HG03025 (cell line): ENCODE results near the gene RNASEL.
A peak's percentile ranks its signal among the peaks of the same experiment; 100 is the strongest.

Experiments
- ATAC-seq: cut with Tn5 transposase; IDR thresholded peaks from one replicate; pipeline ENCODE4 v1.9.1; 2021; ENCODE audit warnings: mild to moderate bottlenecking, moderate library complexity; ENCODE audit not compliant: unreplicated experiment, low FRiP score

The RNASEL gene

GRCh38 chr1:182622901-182623528, 34.0 kb upstream of the RNASEL start:
- ATAC-seq = no peak

- no peak for ATAC-seq
Measured at GRCh38 chr1:182621906-182622305, 32.9 kb upstream of the RNASEL start.

DNA sequence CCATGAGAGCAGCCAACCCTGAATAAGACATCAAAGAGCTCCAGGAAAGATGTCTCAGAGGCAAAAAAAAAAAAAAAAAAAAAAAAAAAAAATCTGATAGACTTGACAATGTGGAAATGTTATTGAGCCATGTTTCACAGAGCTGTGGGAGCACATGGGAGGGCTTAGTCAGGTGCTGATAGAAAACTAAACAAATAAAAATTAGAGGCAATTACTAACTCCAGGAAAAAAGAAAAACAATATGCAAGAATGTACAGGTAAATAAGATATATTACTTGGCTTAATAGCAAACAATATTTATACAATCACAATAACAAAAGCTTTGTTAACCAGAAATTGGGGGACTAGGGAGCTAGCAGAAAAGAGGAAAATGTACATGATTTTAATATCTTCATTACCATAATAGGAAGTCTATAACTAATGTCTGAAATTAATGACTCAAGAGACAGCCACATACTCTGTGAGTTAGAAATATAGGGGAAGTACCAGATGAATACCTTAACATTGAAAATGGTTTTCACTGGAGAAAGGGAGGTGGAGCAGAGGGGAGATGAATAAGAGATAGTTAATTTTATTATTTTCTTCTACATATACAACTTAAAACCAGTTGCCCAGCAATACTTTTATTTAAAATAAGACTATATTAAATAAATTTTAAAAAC, 32.0 kb upstream of the RNASEL start:
- no peak for ATAC-seq

GRCh38 chr1:182617734-182618351, 28.8 kb upstream of the RNASEL start:
- ATAC-seq = no peak

- no peak for ATAC-seq
Measured at GRCh38 chr1:182617014-182617429, 28.0 kb upstream of the RNASEL start.

DNA sequence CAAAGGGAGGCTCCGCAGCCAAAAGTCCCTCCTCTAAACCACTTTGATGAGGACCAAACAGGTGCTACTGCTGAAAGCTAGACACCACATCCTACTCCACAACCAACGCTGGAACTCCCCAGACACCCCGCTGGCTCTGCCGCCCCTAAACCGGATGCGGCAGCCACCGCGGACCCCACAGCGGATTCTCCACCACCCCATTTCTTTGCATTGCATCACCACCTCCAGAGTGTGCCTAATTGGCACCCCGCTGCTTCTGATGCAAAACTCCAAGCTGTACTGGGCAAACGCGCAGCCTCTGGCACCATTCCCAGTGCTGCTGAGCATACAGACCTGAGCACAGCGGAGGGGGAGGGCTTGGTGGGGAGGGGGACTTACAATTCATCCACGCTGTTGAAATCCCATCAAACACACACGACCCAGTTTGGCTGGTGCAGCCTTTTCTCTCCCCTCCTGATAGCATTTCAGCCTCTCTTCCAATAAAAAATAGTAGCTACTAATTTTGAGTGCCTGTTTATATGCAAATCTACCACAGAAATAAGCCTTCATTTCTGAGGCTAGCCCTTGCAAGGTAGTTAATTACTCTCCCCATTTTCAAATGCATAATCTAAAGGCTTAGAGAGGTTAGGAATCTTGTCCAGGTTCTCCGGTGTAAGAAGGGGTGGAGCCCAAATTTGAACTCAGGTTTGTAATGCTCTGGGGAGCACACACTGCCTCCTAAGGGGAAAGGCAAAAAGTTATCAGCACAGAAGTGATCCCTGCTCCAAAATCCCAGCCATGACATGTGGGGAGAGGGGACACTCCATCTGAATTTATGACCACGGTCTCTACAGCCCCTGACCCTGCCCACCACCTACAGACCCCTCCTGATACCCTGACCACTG, 27.3 kb upstream of the RNASEL start:
- peak; percentile 60 for ATAC-seq

DNA sequence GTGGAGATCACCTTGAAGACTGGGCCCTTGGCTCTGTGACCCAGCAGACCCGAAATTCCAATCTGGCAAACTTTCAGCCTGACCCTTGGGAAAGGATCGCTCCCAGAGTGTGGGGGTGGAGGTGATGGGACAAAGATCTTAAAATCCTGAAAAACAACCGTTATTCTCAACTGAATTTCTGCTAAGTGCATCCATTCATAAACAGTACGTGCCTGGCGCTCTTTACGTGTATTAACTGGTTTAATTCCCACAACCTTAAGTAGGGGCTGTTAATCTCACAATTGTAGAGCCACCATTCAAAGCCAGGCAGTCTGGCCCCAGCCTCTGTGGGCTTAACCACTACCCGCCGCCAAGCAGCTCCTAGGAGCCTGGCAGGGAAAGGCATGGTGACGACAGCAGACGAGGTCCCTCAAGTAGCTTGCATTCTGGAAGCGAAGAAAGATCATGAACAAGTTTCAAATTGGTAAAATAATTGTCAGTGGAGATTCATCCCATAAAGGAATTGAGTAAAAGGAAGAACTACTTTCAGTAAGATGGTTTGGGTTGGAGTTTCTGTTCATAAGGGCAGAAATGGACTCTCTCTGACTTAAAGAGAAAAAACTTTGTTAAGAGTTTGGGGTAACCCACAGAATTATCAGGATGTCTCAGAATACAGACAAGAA, 26.5 kb upstream of the RNASEL start:
- ATAC-seq = peak; percentile 6

GRCh38 chr1:182614796-182615454, 25.9 kb upstream of the RNASEL start:
- peak; percentile 54 for ATAC-seq

GRCh38 chr1:182611787-182612186, 22.7 kb upstream of the RNASEL start:
- ATAC-seq = no peak

- no peak for ATAC-seq
Measured at GRCh38 chr1:182611326-182611725, 22.3 kb upstream of the RNASEL start.

DNA sequence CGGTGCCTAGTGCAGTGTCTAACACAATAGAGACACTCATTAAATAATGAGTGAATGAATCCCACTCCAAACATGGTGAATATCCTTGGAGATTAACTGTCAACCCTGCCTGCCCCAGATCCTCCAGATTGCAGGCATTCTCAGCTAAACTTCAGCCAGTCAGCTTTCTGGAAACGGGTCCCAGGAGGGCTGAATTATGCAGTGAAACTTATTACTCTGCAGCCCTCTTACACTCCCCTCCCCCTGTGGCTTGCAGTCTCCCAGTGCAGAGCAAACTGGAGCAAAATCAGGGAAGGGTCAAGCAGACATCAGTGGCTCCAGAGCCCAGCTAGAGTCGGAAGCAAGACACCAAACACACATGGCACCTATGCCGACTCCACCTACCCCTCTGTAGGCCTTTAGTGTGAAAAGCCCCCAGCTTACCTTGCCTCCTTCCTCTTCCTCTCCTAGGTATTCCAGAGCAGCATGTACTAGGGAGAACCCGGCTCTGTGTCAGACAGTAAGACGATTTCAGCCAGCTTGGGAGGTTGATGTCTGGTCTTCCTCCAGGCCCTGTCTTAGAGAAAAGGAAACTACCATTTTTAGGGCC, 21.6 kb upstream of the RNASEL start:
- no peak for ATAC-seq

- no peak for ATAC-seq
Measured at GRCh38 chr1:182608845-182609610, 20.0 kb upstream of the RNASEL start.

DNA sequence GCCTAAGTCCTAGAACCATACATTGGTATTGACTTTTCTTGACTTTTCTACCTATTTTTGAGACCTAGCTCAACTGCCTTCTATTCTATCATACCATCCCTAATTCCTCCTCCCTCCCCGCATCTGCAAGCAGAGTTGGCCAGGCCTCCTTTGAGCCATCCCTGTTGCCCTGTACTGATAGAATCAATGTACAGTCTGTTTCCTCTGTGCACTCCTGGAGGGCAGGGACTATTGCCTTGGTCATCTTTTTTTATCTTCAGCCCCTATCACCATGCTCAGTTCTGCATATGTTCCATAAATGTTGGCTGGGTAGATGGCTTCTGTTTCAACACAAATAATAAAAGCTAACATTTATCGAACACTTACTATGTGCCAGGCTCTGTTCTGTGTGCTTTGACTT, 19.2 kb upstream of the RNASEL start:
- ATAC-seq = no peak

- ATAC-seq = no peak
Measured at GRCh38 chr1:182607566-182607965, 18.5 kb upstream of the RNASEL start.

- peak; percentile 89 for ATAC-seq
Measured at GRCh38 chr1:182604175-182605164, 15.4 kb upstream of the RNASEL start, which contains the start of gene RGS16. Gene RGS16, minus strand, starts transcription at chr1:182604389. Its CDS starts 130 bp downstream, at chr1:182604259.

GRCh38 chr1:182603646-182604174, 14.7 kb upstream of the RNASEL start:
- no peak for ATAC-seq

DNA sequence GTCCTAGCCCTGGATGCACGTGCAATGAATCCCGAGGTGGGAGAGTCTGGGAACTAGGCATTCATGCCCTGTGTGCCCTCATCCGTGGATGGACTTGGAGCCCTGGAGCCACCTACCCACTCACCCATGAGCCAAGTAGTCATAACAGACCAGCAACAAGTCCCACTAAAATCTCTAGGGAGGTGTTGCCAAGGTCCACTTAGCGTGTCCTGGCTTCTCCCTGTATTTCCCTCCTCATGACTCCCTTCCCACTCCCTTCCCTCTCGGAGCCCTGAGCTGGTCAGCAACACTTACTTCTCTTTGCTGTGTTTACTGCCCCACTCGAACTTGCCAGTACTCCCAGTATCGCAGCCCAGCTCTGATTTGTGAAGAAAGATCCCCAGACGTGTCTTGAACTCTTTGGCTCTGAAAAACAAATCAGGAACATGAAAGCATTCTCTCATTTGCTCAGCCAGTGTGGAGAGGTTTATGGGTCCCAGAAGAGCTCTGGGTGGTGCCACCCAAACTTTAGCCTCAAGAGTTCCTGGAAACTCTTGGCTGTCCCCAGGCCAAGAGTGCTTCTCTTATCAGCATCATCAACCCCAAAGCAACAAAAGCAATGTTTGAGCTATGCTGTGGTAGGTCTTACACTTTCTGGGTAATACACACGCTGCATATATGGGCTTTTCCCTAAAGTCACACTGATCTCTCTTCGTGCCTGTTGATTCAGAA, 14.0 kb upstream of the RNASEL start:
- ATAC-seq = no peak
